OCI-M1 (cell line): ENCODE measurements around the gene ALKAL2.
"Not testable (repeated sequence)": the region's sequence is repeated elsewhere in the genome, so short reads cannot be mapped to it uniquely, and the experiment has no call there.

Source experiments
- DNase-seq: peaks from one replicate; lab custom pipeline; 2025; lab: John Stamatoyannopoulos, UW

The ALKAL2 gene

GRCh38 chr2:287911-288757, at the start of gene ALKAL2:
Gene ALKAL2 (minus strand): TSS chr2:288091. CDS start chr2:287835, 256 bp downstream.
- no peak for DNase-seq

GRCh38 chr2:336949-337348, 49.1 kb upstream of the ALKAL2 start:
- DNase-seq = not testable (repeated sequence)

- no peak for DNase-seq
These were observed 48.5 kb upstream of the ALKAL2 start for GRCh38 chr2:336360-336759.

- DNase-seq = peak; percentile 21
These were observed 44.7 kb upstream of the ALKAL2 start for GRCh38 chr2:332592-332991.

GRCh38 chr2:328761-329160, 40.9 kb upstream of the ALKAL2 start:
- no peak for DNase-seq

GRCh38 chr2:323035-323434, 35.1 kb upstream of the ALKAL2 start:
- DNase-seq = no peak

- DNase-seq = no peak
These were observed 34.4 kb upstream of the ALKAL2 start for GRCh38 chr2:322326-322725.

- DNase-seq = no peak
These were observed 32.7 kb upstream of the ALKAL2 start for GRCh38 chr2:320561-320960.

GRCh38 chr2:319059-319600, 31.2 kb upstream of the ALKAL2 start:
- DNase-seq = no peak

- no peak for DNase-seq
These were observed 29.9 kb upstream of the ALKAL2 start for GRCh38 chr2:317501-318424.

- no peak for DNase-seq
These were observed 28.5 kb upstream of the ALKAL2 start for GRCh38 chr2:316381-316780.

GRCh38 chr2:315925-316324, 28.0 kb upstream of the ALKAL2 start:
- DNase-seq = not testable (repeated sequence)

GRCh38 chr2:314561-315336, 26.9 kb upstream of the ALKAL2 start:
- no peak for DNase-seq

- no peak for DNase-seq
These were observed 26.1 kb upstream of the ALKAL2 start for GRCh38 chr2:313991-314390.

GRCh38 chr2:310994-311393, 23.1 kb upstream of the ALKAL2 start:
- no peak for DNase-seq

GRCh38 chr2:309954-310510, 22.1 kb upstream of the ALKAL2 start:
- DNase-seq = no peak

- no peak for DNase-seq
These were observed 21.5 kb upstream of the ALKAL2 start for GRCh38 chr2:309148-309953.

- no peak for DNase-seq
These were observed 17.5 kb upstream of the ALKAL2 start for GRCh38 chr2:305366-305765.

- no peak for DNase-seq
These were observed 8.5 kb upstream of the ALKAL2 start for GRCh38 chr2:296354-296753.

- no peak for DNase-seq
These were observed 7.2 kb upstream of the ALKAL2 start for GRCh38 chr2:295090-295489.
